ENCODE measurements around the gene FRY.

The FRY gene

GRCh38 chr13:32087955-32088747 is 56.6 kb downstream of the FRY start:
- DNase-seq = no peak

GRCh38 chr13:32092496-32092895 is 60.9 kb downstream of the FRY start:
- no peak for DNase-seq

- no peak for DNase-seq
Observed at GRCh38 chr13:32093006-32093405, 61.4 kb downstream of the FRY start.

GRCh38 chr13:32098272-32098671 is 66.7 kb downstream of the FRY start:
- no peak for DNase-seq

GRCh38 chr13:32105653-32106313 is 74.2 kb downstream of the FRY start:
- no peak for DNase-seq

- no peak for DNase-seq
Observed at GRCh38 chr13:32107474-32107873, 75.9 kb downstream of the FRY start.

GRCh38 chr13:32107973-32108372 is 76.4 kb downstream of the FRY start:
- no peak for DNase-seq

GRCh38 chr13:32113532-32113931 is 82.0 kb downstream of the FRY start:
- no peak for DNase-seq

- no peak for DNase-seq
Observed at GRCh38 chr13:32114284-32114950, 82.8 kb downstream of the FRY start.

- no peak for DNase-seq
Observed at GRCh38 chr13:32115066-32115465, 83.5 kb downstream of the FRY start.

- no peak for DNase-seq
Observed at GRCh38 chr13:32116210-32116609, 84.6 kb downstream of the FRY start.

GRCh38 chr13:32117001-32117400 is 85.4 kb downstream of the FRY start:
- no peak for DNase-seq

GRCh38 chr13:32117701-32118100 is 86.1 kb downstream of the FRY start:
- no peak for DNase-seq

- DNase-seq = no peak
Observed at GRCh38 chr13:32121316-32121715, 89.7 kb downstream of the FRY start.

- DNase-seq = no peak
Observed at GRCh38 chr13:32124743-32125142, 93.2 kb downstream of the FRY start.

- no peak for DNase-seq
Observed at GRCh38 chr13:32125221-32125689, 93.7 kb downstream of the FRY start.

GRCh38 chr13:32125751-32126150 is 94.2 kb downstream of the FRY start:
- DNase-seq = no peak

GRCh38 chr13:32126278-32126677 is 94.7 kb downstream of the FRY start:
- no peak for DNase-seq

GRCh38 chr13:32126756-32127155 is 95.2 kb downstream of the FRY start:
- no peak for DNase-seq

GRCh38 chr13:32127691-32128090 is 96.1 kb downstream of the FRY start:
- DNase-seq = no peak

GRCh38 chr13:32134241-32135055 is 102.9 kb downstream of the FRY start:
- DNase-seq = no peak

- no peak for DNase-seq
Observed at GRCh38 chr13:32135056-32135390, 103.4 kb downstream of the FRY start.

GRCh38 chr13:32135655-32136054 is 104.1 kb downstream of the FRY start:
- DNase-seq = no peak
